ENCODE measurements around the gene MICOS13. TPM values are rescaled to one million over a fixed set of nuclear protein-coding genes. Genes with fewer than 3 reads are reported as not detected.
"Not testable (repeated sequence)": the region's sequence is repeated elsewhere in the genome, so short reads cannot be mapped to it uniquely, and the experiment has no call there.

MICOS13 gene
- total RNA-seq, 6 experiments from 2014 or later = 77.9 to 91.6 (median 80.1) TPM

- no peak for DNase-seq
- peaks cover 26% of the 10 kb centered on the region for H3K36me3 Mint-ChIP-seq (ENCODE audit: low read depth)
- H3K4me3 Mint-ChIP-seq = peak overlapping the region; percentile 99
- H3K27me3 Mint-ChIP-seq (ENCODE audit: insufficient read depth) = peaks cover 13% of the 10 kb centered on the region
- H3K27ac Mint-ChIP-seq = peak overlapping the region; percentile 95
- H3K4me1 Mint-ChIP-seq (ENCODE audit: low read depth) = peaks cover 20% of the 10 kb centered on the region
- no peaks in the 10 kb centered on the region for H3K9me3 Mint-ChIP-seq
- no peak for TF ChIP-seq CTCF (IDR thresholded peaks at IDR 0.05)
Measured at GRCh38 chr19:5690955-5691821, 10.9 kb upstream of the MICOS13 start.

GRCh38 chr19:5690125-5690954 is 10.0 kb upstream of the MICOS13 start, which contains the start of gene RPL36:
Gene RPL36, plus strand, starts transcription at chr19:5690295. Its CDS starts 213 bp downstream, at chr19:5690508.
- peaks cover 20% of the 10 kb centered on the region for H3K4me1 Mint-ChIP-seq (ENCODE audit: low read depth)
- DNase-seq = peak; percentile 94
- peak within 1 kb of the TSS; percentile 99 for H3K4me3 Mint-ChIP-seq
- peaks cover 26% of the 10 kb centered on the region for H3K36me3 Mint-ChIP-seq (ENCODE audit: low read depth)
- peak; percentile 96 for TF ChIP-seq CTCF (IDR thresholded peaks at IDR 0.05)
- H3K27ac Mint-ChIP-seq = peak within 1 kb of the TSS; percentile 95
- H3K9me3 Mint-ChIP-seq = no peaks in the 10 kb centered on the region
- peaks cover 13% of the 10 kb centered on the region for H3K27me3 Mint-ChIP-seq (ENCODE audit: insufficient read depth)

- Mint-ChIP-seq H3K4me1 (ENCODE audit: low read depth) (peaks cover 20% of the 10 kb centered on the region), H3K27me3 (ENCODE audit: insufficient read depth) (peaks cover 11% of the 10 kb centered on the region), H3K36me3 (ENCODE audit: low read depth) (peaks cover 22% of the 10 kb centered on the region)
- DNase-seq, H3K27ac Mint-ChIP-seq, H3K4me3 Mint-ChIP-seq, H3K9me3 Mint-ChIP-seq: not testable (repeated sequence)
Measured at GRCh38 chr19:5688262-5688881, 8.1 kb upstream of the MICOS13 start.

- H3K27me3 Mint-ChIP-seq (ENCODE audit: insufficient read depth) = peaks cover 9% of the 10 kb centered on the region
- H3K9me3 Mint-ChIP-seq = no peaks in the 10 kb centered on the region
- no peak overlapping the region for H3K4me3 Mint-ChIP-seq
- H3K36me3 Mint-ChIP-seq (ENCODE audit: low read depth) = peaks cover 20% of the 10 kb centered on the region
- peaks cover 22% of the 10 kb centered on the region for H3K4me1 Mint-ChIP-seq (ENCODE audit: low read depth)
- no peak overlapping the region for H3K27ac Mint-ChIP-seq
- DNase-seq = no peak
- peak; percentile 56 for TF ChIP-seq CTCF (IDR thresholded peaks at IDR 0.05)
Measured at GRCh38 chr19:5687360-5688198, 7.3 kb upstream of the MICOS13 start.

- Mint-ChIP-seq H3K4me3 (peak overlapping the region; percentile 77), H3K36me3 (ENCODE audit: low read depth) (peaks cover 13% of the 10 kb centered on the region), H3K27ac (no peak overlapping the region), H3K27me3 (ENCODE audit: insufficient read depth) (peaks cover 12% of the 10 kb centered on the region), H3K9me3 (no peaks in the 10 kb centered on the region), H3K4me1 (ENCODE audit: low read depth) (peaks cover 16% of the 10 kb centered on the region)
- TF ChIP-seq CTCF (IDR thresholded peaks at IDR 0.05) = peak; percentile 88
- peak; percentile 89 for DNase-seq
Measured at GRCh38 chr19:5686647-5687359, 6.5 kb upstream of the MICOS13 start.
